Measurements from ENCODE around the gene CAND2. TPM values are rescaled to one million over a fixed set of nuclear protein-coding genes. Genes with fewer than 3 reads are reported as not detected.

The CAND2 gene
- total RNA-seq: 10 to 100 TPM; 14.3 to 24.5 (median 18.7) TPM

DNA sequence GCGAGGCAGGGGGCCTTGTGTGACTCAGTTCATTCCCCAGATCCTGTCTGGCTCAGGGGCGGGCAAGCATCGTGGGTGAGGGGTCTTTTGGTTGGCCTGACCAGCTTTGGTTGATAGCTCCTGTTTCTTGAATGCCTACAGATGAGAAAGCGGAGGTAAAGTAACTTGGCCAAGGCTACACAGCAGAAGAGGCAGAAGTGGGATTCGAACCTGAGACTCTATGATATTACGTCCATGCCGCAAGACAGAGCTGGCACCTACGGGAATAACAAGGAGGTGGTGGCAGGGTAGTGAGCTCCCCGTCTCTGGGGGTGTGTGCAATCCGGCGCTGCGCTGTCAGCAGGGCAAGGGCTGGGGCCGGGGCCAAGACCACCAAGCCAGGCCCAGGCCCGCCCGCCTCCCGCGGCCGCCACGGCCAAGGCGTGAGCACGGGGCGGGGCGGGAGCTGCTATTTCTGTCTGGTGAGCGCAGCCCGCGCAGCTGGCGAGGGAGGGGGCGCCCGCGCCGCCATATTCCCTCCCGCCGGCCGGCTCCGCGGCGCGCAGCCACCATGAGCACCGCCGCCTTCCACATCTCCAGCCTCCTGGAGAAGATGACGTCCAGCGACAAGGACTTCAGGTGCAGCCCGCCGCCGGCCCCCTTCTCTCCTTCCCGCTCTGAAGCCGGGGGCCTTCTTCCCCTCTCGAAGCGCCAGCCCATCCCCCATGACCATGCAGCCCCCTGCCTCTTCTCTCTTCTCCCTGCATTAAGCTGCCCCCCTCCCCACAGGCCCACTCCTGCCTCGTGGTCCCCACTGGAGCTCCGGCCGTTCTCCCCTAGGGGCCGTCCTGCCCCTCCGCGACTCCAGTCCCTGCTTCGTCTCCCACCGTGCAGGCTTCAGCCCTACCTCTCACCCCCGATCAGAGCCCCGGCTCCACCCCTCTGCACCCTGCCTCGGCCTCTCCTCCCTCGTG, at the start of gene CAND2:
TSS of gene CAND2 (plus strand) at position 510 of the 953 bp plus-strand sequence. CDS start at position 551, 41 bp downstream.
- Histone ChIP-seq H3K9me3 (no peaks in the 10 kb centered on the region), H3K36me3 (no peaks in the 10 kb centered on the region), H3K27ac (peak within 1 kb of the TSS; percentile 66 to 97 (median 88)), H3K4me3 (peak within 1 kb of the TSS; percentile 60 to 78 (median 69)), H3K27me3 (no peaks in the 10 kb centered on the region), H3K4me1 (peaks cover 0 to 21% (median 7%) of the 10 kb centered on the region in 4 donors)
- DNase-seq (ENCODE audit: low spot score in 2 of 2): peak; percentile 48 to 50
- TF ChIP-seq POLR2A (IDR thresholded peaks at IDR 0.05): peak in 1 of 2 donors; percentile 35
- TF ChIP-seq, protein P1, sequence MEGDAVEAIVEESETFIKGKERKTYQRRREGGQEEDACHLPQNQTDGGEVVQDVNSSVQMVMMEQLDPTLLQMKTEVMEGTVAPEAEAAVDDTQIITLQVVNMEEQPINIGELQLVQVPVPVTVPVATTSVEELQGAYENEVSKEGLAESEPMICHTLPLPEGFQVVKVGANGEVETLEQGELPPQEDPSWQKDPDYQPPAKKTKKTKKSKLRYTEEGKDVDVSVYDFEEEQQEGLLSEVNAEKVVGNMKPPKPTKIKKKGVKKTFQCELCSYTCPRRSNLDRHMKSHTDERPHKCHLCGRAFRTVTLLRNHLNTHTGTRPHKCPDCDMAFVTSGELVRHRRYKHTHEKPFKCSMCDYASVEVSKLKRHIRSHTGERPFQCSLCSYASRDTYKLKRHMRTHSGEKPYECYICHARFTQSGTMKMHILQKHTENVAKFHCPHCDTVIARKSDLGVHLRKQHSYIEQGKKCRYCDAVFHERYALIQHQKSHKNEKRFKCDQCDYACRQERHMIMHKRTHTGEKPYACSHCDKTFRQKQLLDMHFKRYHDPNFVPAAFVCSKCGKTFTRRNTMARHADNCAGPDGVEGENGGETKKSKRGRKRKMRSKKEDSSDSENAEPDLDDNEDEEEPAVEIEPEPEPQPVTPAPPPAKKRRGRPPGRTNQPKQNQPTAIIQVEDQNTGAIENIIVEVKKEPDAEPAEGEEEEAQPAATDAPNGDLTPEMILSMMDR (IDR thresholded peaks at IDR 0.05): peak in 1 of 5 experiments; percentile 26
- TF ChIP-seq EP300 (IDR thresholded peaks at IDR 0.05): no peak
- WGBS, 2 donors: 7% methylated on average over 48 to 61 of the region's 61 CpGs

DNA sequence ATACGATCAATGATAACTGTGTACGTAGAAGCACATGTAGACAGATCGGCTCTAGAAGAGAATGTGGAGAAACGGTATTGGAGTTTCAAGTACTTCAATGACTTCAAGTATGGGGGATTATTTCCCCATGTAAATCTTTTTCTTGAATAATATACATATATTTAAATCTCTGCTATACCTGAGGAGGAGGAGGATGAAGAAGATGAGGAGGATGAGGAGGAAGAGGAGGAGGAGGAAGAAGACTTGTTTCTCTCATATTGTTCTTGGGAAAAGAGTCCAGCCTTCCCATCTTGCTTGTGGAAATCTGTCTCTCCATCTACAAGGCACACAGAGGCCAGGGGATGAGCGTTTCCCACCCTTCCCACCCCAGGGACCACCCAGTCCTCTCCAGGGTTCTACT, 48.0 kb upstream of the CAND2 start:
- H3K36me3 ChIP-seq: no peaks in the 10 kb centered on the region

DNA sequence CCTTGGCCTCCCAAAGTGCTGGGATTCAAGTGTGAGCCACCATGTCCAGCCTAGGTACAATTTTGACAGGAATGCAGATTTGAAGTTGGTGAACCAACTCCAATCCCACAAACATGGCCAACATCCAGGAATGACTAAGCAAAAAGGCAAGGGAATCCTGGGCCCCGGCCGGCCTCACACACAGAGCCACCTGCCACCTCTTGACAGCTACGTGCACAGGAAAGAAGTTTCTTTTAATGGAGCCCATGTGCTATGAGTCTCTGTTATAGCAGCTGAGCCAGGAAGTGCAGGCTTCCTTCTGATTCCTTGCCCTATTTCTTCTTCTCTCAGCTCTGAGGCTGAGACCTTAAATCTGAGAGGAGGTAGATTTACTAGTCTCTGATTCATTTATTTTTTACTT, 46.3 kb upstream of the CAND2 start:
- Histone ChIP-seq H3K27me3 (no peaks in the 10 kb centered on the region), H3K9me3 (no peaks in the 10 kb centered on the region), H3K36me3 (no peaks in the 10 kb centered on the region), H3K27ac (peak overlapping the region in 1 of 4 donors; percentile 24), H3K4me1 (no peaks in the 10 kb centered on the region), H3K4me3 (no peak overlapping the region)
- TF ChIP-seq EP300 (IDR thresholded peaks at IDR 0.05) (no peak), POLR2A (IDR thresholded peaks at IDR 0.05) (no peak)
- TF ChIP-seq, protein P1 (IDR thresholded peaks at IDR 0.05): no peak
- WGBS, 2 donors: 37 to 55% methylated on average over 3 of the region's 3 CpGs
- DNase-seq (ENCODE audit: low spot score in 2 of 2): no peak

More for the DNA sequence above, 48.0 kb upstream of the CAND2 start:
- no peak for DNase-seq (ENCODE audit: low spot score in 2 of 2)
- Histone ChIP-seq H3K27me3 (no peaks in the 10 kb centered on the region), H3K4me3 (no peak overlapping the region), H3K27ac (no peak overlapping the region), H3K9me3 (no peaks in the 10 kb centered on the region), H3K4me1 (no peaks in the 10 kb centered on the region)
- WGBS, 2 donors: 89 to 95% methylated on average over 5 of the region's 5 CpGs
- TF ChIP-seq EP300 (IDR thresholded peaks at IDR 0.05) (no peak), POLR2A (IDR thresholded peaks at IDR 0.05) (no peak)
- TF ChIP-seq, protein P1 (IDR thresholded peaks at IDR 0.05): no peak

DNA sequence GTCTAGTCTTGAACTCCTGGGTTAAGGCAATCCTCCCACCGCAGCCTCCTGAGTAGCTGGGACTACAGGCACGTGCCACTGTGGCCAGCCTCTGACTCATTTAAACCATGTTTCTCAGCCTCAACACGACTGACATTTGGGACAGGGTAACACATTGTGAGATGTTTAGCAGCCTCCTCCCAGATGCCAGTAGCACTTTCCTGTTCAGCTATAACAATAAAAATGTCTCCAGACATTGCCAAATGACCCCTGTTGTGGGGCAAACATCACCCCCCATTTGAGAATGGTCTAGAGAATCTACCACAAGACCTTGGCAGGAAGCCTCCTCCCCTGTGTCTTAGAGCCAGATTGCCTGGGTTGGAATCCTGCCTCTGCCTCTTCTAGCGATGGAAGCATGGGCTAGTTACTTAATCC, 45.8 kb upstream of the CAND2 start:
- Histone ChIP-seq H3K36me3 (no peaks in the 10 kb centered on the region), H3K4me1 (no peaks in the 10 kb centered on the region), H3K4me3 (no peak overlapping the region), H3K9me3 (no peaks in the 10 kb centered on the region), H3K27me3 (no peaks in the 10 kb centered on the region), H3K27ac (peak overlapping the region in 1 of 4 donors; percentile 24)
- DNase-seq (ENCODE audit: low spot score in 2 of 2): no peak
- TF ChIP-seq POLR2A (IDR thresholded peaks at IDR 0.05) (no peak), EP300 (IDR thresholded peaks at IDR 0.05) (no peak)
- TF ChIP-seq, protein P1 (IDR thresholded peaks at IDR 0.05): no peak
- WGBS, 2 donors: 56 to 61% methylated on average over 4 of the region's 4 CpGs

DNA sequence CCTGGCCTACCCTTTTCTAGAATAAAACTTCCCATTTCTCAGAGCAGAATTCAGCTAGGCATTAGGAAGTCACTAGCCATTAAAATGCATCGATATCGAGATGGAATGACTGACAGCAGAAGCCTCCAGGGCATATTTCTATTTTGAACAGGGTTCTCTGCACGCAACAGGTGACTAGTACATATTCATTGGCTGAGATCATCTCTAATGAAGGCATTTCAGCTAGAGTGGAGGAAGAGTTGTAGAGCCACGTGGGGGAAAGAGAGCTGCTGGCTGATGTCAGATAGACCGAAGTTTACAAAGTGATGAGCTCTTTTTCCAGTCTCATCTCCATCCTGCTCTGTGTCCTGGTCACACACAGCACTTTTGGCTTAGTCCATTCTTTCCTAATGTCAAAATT, 44.9 kb upstream of the CAND2 start:
- WGBS, 2 donors: 81 to 83% methylated on average over 5 of the region's 5 CpGs
- Histone ChIP-seq H3K4me3 (no peak overlapping the region), H3K27me3 (no peaks in the 10 kb centered on the region), H3K9me3 (no peaks in the 10 kb centered on the region), H3K4me1 (no peaks in the 10 kb centered on the region), H3K27ac (no peak overlapping the region), H3K36me3 (no peaks in the 10 kb centered on the region)
- TF ChIP-seq EP300 (IDR thresholded peaks at IDR 0.05) (no peak), POLR2A (IDR thresholded peaks at IDR 0.05) (no peak)
- TF ChIP-seq, protein P1 (IDR thresholded peaks at IDR 0.05): no peak
- no peak for DNase-seq (ENCODE audit: low spot score in 2 of 2)

Measured in tibial nerve (tissue), 4 donors.